ENCODE data around the gene RPA3. TPM values are rescaled to one million over a fixed set of nuclear protein-coding genes. Genes with fewer than 3 reads are reported as not detected.

RPA3 gene
- total RNA-seq, 1 experiment from 2014 or later, result 90.2 TPM

DNA sequence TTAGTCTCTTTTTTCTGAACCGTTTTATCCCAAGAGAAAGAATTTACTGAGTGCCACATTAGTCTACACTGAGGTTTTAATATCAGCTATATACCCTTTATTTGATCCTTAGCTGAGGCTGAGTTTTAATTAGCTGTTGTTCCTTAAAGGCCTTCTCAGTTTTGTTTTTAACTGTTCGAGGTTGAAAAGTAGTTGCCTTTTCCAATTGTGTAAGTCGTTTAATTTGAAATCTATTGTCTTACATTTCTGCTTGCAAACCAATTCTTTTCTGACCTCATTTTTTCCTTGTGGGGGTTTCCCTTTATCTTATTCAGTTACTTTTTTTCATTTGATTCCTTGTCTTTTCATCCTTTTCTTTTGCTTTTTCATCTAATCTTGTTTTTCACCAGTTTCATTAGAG, 47.0 kb downstream of the RPA3 start:
- Mint-ChIP-seq H3K4me3 (ENCODE audit: unreplicated experiment) (no peak overlapping the region), H3K27me3 (ENCODE audit: insufficient read depth, unreplicated experiment) (no peaks in the 10 kb centered on the region), H3K27ac (ENCODE audit: unreplicated experiment) (no peak overlapping the region), H3K9me3 (ENCODE audit: unreplicated experiment) (no peaks in the 10 kb centered on the region), H3K36me3 (ENCODE audit: insufficient read depth, unreplicated experiment) (peaks cover 6% of the 10 kb centered on the region), H3K4me1 (ENCODE audit: low read depth, unreplicated experiment) (no peaks in the 10 kb centered on the region)
- no peak overlapping the region for H3K4me3 ChIP-seq (ENCODE audit: low read depth, low read length)
- CTCF ChIA-PET, result no interaction called here
- no peaks in the 10 kb centered on the region for H3K4me1 ChIP-seq
- TF ChIP-seq, protein P1, sequence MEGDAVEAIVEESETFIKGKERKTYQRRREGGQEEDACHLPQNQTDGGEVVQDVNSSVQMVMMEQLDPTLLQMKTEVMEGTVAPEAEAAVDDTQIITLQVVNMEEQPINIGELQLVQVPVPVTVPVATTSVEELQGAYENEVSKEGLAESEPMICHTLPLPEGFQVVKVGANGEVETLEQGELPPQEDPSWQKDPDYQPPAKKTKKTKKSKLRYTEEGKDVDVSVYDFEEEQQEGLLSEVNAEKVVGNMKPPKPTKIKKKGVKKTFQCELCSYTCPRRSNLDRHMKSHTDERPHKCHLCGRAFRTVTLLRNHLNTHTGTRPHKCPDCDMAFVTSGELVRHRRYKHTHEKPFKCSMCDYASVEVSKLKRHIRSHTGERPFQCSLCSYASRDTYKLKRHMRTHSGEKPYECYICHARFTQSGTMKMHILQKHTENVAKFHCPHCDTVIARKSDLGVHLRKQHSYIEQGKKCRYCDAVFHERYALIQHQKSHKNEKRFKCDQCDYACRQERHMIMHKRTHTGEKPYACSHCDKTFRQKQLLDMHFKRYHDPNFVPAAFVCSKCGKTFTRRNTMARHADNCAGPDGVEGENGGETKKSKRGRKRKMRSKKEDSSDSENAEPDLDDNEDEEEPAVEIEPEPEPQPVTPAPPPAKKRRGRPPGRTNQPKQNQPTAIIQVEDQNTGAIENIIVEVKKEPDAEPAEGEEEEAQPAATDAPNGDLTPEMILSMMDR (IDR thresholded peaks at IDR 0.05; ENCODE audit: insufficient read depth in 1 of 2, low read depth in 1 of 2, low read length in 1 of 2, severe bottlenecking in 1 of 2, unreplicated experiment in 1 of 2), result no peak
- H3K27me3 ChIP-seq (replicated peaks; ENCODE audit: control insufficient read depth, insufficient read depth, low read length), result no peaks in the 10 kb centered on the region
- no peaks in the 10 kb centered on the region for H3K9me3 ChIP-seq
- DNase-seq, result no peak
- intact Hi-C loops (cut with micrococcal nuclease; ENCODE audit: unreplicated experiment), result no loop called here
- POLR2A ChIA-PET, result no interaction called here
- BruUV-seq (replicated peaks), result no TSS peak
- no peaks in the 10 kb centered on the region for H3K36me3 ChIP-seq (ENCODE audit: control insufficient read depth, insufficient read depth, low read length)

DNA sequence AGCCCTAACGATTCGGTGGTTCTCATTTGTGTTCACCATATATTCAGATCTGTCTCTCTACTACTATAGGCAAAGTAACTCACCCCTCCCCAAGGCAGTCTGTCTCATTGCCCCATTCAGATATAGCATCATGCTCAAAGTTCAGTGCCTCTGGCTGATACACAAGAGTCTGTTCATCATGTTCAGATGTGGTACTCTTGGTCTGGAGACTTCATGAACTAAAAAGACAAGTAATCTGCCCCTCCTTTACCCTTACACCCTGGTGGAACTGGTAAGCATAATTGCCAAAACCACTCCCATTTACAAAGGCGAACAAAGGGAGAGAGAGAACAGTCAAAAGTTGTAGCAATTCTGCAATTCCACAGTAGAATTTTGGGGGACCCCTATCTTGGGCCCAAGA, 47.9 kb downstream of the RPA3 start:
- Mint-ChIP-seq H3K9me3 (ENCODE audit: unreplicated experiment) (no peaks in the 10 kb centered on the region), H3K36me3 (ENCODE audit: insufficient read depth, unreplicated experiment) (peaks cover 6% of the 10 kb centered on the region), H3K27me3 (ENCODE audit: insufficient read depth, unreplicated experiment) (no peaks in the 10 kb centered on the region), H3K4me3 (ENCODE audit: unreplicated experiment) (no peak overlapping the region), H3K4me1 (ENCODE audit: low read depth, unreplicated experiment) (no peaks in the 10 kb centered on the region), H3K27ac (ENCODE audit: unreplicated experiment) (no peak overlapping the region)
- H3K4me1 ChIP-seq, result no peaks in the 10 kb centered on the region
- no peaks in the 10 kb centered on the region for H3K9me3 ChIP-seq
- TF ChIP-seq, protein P1 (IDR thresholded peaks at IDR 0.05; ENCODE audit: insufficient read depth in 1 of 2, low read depth in 1 of 2, low read length in 1 of 2, severe bottlenecking in 1 of 2, unreplicated experiment in 1 of 2), result no peak
- intact Hi-C loops (cut with micrococcal nuclease; ENCODE audit: unreplicated experiment), result no loop called here
- ChIA-PET POLR2A (no interaction called here), CTCF (no interaction called here)
- no peak for DNase-seq
- no peaks in the 10 kb centered on the region for H3K36me3 ChIP-seq (ENCODE audit: control insufficient read depth, insufficient read depth, low read length)
- no TSS peak for BruUV-seq (replicated peaks)
- H3K27me3 ChIP-seq (replicated peaks; ENCODE audit: control insufficient read depth, insufficient read depth, low read length), result no peaks in the 10 kb centered on the region
- H3K4me3 ChIP-seq (ENCODE audit: low read depth, low read length), result no peak overlapping the region

- Mint-ChIP-seq H3K27me3 (ENCODE audit: insufficient read depth, unreplicated experiment) (no peaks in the 10 kb centered on the region), H3K36me3 (ENCODE audit: insufficient read depth, unreplicated experiment) (no peaks in the 10 kb centered on the region), H3K4me3 (ENCODE audit: unreplicated experiment) (no peak overlapping the region), H3K9me3 (ENCODE audit: unreplicated experiment) (no peaks in the 10 kb centered on the region), H3K4me1 (ENCODE audit: low read depth, unreplicated experiment) (peaks cover 7% of the 10 kb centered on the region), H3K27ac (ENCODE audit: unreplicated experiment) (no peak overlapping the region)
- Histone ChIP-seq H3K4me3 (ENCODE audit: low read depth, low read length) (no peak overlapping the region), H3K9me3 (no peaks in the 10 kb centered on the region), H3K27me3 (replicated peaks; ENCODE audit: control insufficient read depth, insufficient read depth, low read length) (no peaks in the 10 kb centered on the region), H3K4me1 (peaks cover 7% of the 10 kb centered on the region; the same call in 1 of the 2 replicates), H3K36me3 (ENCODE audit: control insufficient read depth, insufficient read depth, low read length) (no peaks in the 10 kb centered on the region)
- ChIA-PET CTCF (no interaction called here), POLR2A (no interaction called here)
- intact Hi-C loops (cut with micrococcal nuclease; ENCODE audit: unreplicated experiment), result no loop called here
- TF ChIP-seq, protein P1 (IDR thresholded peaks at IDR 0.05; ENCODE audit: insufficient read depth in 1 of 2, low read depth in 1 of 2, low read length in 1 of 2, severe bottlenecking in 1 of 2, unreplicated experiment in 1 of 2), result no peak
- no peak for DNase-seq
- no TSS peak for BruUV-seq (replicated peaks)
These were observed 49.7 kb downstream of the RPA3 start for GRCh38 chr7:7668706-7669105.
